Prostate gland (tissue), 2 donors: ENCODE measurements around the gene KIF26B.

ENCODE experiments used
- CTCF ChIP-seq, 4 experiments: fragments of 200-600 bp in 2 of 4; fragments of 450-650 bp in 2 of 4; sonication (generic) in 2 of 4; IDR thresholded peaks; 1 replicate in 3 of 4; 2 replicates in 1 of 4; pipeline ENCODE4 v1.5.1; 2016 to 2019; ENCODE audit warnings: antibody characterized with exemption in 4 of 4, mild to moderate bottlenecking in 2 of 4, moderate library complexity in 2 of 4
- POLR2A ChIP-seq: fragments of 450-650 bp; IDR thresholded peaks from one replicate; pipeline ENCODE4 v1.6.1; 2016; ENCODE audit warnings: antibody characterized with exemption, mild to moderate bottlenecking
- POLR2AphosphoS5 ChIP-seq: sonication (generic); formaldehyde crosslinking; IDR thresholded peaks from one replicate; pipeline ENCODE4 v1.6.1; 2017; ENCODE audit warnings: antibody characterized with exemption

GRCh38 chr1:245702346-245702745, 547.6 kb downstream of the KIF26B start:
- no peak for TF ChIP-seq CTCF (IDR thresholded peaks at IDR 0.05)
- no peak for TF ChIP-seq POLR2A
- no peak for TF ChIP-seq POLR2AphosphoS5
